Ascending aorta (tissue), 2 donors: ENCODE results near the gene ENO3. TPM values are rescaled to one million over a fixed set of nuclear protein-coding genes. Genes with fewer than 3 reads are reported as not detected.

Experiments used
- DNase-seq, 2 donors: peaks; one replicate each; pipeline ENCODE4 v3.0.0-alpha.2; 2019; ENCODE audit warnings: low spot score in 2 of 2
- H3K27ac ChIP-seq, 2 donors: fragments of 200-600 bp; sonication (generic); one replicate each; pipeline ENCODE4 v1.5.1; 2016 to 2017; ENCODE audit warnings: mild to moderate bottlenecking in 1 of 2
- H3K27me3 ChIP-seq: fragments of 200-600 bp; sonication (generic); one replicate; pipeline ENCODE4 v1.5.1; 2017
- H3K36me3 ChIP-seq, 2 donors: fragments of 200-600 bp; sonication (generic); one replicate each; pipeline ENCODE4 v1.5.1; 2016
- H3K4me1 ChIP-seq, 2 donors: fragments of 200-600 bp; sonication (generic); one replicate each; pipeline ENCODE4 v1.5.1; 2016 to 2017; ENCODE audit warnings: mild to moderate bottlenecking in 1 of 2
- H3K4me3 ChIP-seq, 2 donors: fragments of 200-600 bp; sonication (generic); one replicate each; pipeline ENCODE4 v1.5.1; 2016 to 2017; ENCODE audit warnings: mild to moderate bottlenecking in 1 of 2
- H3K9me3 ChIP-seq, 2 donors: fragments of 200-600 bp; sonication (generic); one replicate each; pipeline ENCODE4 v1.5.1; 2016
- CTCF ChIP-seq, 3 experiments: fragments of 200-600 bp in 2 of 3; fragments of 450-650 bp in 1 of 3; sonication (generic) in 2 of 3; IDR thresholded peaks; one replicate each; pipeline ENCODE4 v1.5.1; 2016 to 2019; ENCODE audit warnings: antibody characterized with exemption in 3 of 3, mild to moderate bottlenecking in 1 of 3, moderate library complexity in 1 of 3
- intact Hi-C: fragments of 100-400 bp; cut with DNase I; formaldehyde crosslinking; loops from one replicate; pipeline ENCODE4 v1.15.1; 2023
- total RNA-seq: library from RNA; depleted of rRNA; stranded (reverse); fragments of >200 nt; gene quantifications from one replicate; pipeline ENCODE4 v1.1.0, GENCODE V29; 2016

ENO3 gene
- total RNA-seq, 1 donor from 2014 or later, result not detected

- no peak for TF ChIP-seq CTCF (IDR thresholded peaks at IDR 0.05)
- H3K27ac ChIP-seq, result peak overlapping the region in 1 of 2 donors; percentile 16
- H3K36me3 ChIP-seq, result peaks cover 34 to 53% of the 10 kb centered on the region in 2 donors
- no peaks in the 10 kb centered on the region for H3K27me3 ChIP-seq
- peaks cover 24 to 46% of the 10 kb centered on the region in 2 donors for H3K4me1 ChIP-seq
- intact Hi-C loops, result loop anchor here (5.0 kb wide), 1 partner anchor 44 kb away; the partner anchor contains the start of gene CAMTA2
- no peaks in the 10 kb centered on the region for H3K9me3 ChIP-seq
- H3K4me3 ChIP-seq, result no peak overlapping the region
- DNase-seq, result no peak
Observed at GRCh38 chr17:4942760-4943508, 8.0 kb upstream of the ENO3 start.

GRCh38 chr17:4944163-4944553, 6.8 kb upstream of the ENO3 start:
- no peak for DNase-seq
- H3K4me1 ChIP-seq, result peaks cover 20 to 37% of the 10 kb centered on the region in 2 donors
- peaks cover 32 to 49% of the 10 kb centered on the region in 2 donors for H3K36me3 ChIP-seq
- intact Hi-C loops, result loop anchor here (5.0 kb wide), 1 partner anchor 43 kb away; the partner anchor contains the start of gene CAMTA2
- no peak for TF ChIP-seq CTCF (IDR thresholded peaks at IDR 0.05)
- no peak overlapping the region for H3K4me3 ChIP-seq
- H3K27me3 ChIP-seq, result no peaks in the 10 kb centered on the region
- H3K9me3 ChIP-seq, result no peaks in the 10 kb centered on the region
- H3K27ac ChIP-seq, result peak overlapping the region; percentile 93 to 97

GRCh38 chr17:4944554-4945175, 6.3 kb upstream of the ENO3 start:
- H3K4me3 ChIP-seq, result peak overlapping the region; percentile 28 to 94

GRCh38 chr17:4945176-4945943, 5.6 kb upstream of the ENO3 start:
- Histone ChIP-seq H3K4me1 (peaks cover 20 to 40% of the 10 kb centered on the region in 2 donors), H3K9me3 (no peaks in the 10 kb centered on the region), H3K27me3 (no peaks in the 10 kb centered on the region), H3K4me3 (peak overlapping the region; percentile 28 to 94), H3K27ac (peak overlapping the region; percentile 93 to 97), H3K36me3 (peaks cover 32 to 49% of the 10 kb centered on the region in 2 donors)
- intact Hi-C loops, result no loop called here
- DNase-seq, result peak; percentile 67 to 94
- TF ChIP-seq CTCF (IDR thresholded peaks at IDR 0.05), result no peak

More at GRCh38 chr17:4944554-4945175, 6.3 kb upstream of the ENO3 start:
- no peaks in the 10 kb centered on the region for H3K9me3 ChIP-seq
- H3K4me1 ChIP-seq, result peaks cover 20 to 37% of the 10 kb centered on the region in 2 donors
- peaks cover 32 to 49% of the 10 kb centered on the region in 2 donors for H3K36me3 ChIP-seq
- TF ChIP-seq CTCF (IDR thresholded peaks at IDR 0.05), result no peak
- H3K27ac ChIP-seq, result peak overlapping the region; percentile 93 to 97
- DNase-seq, result no peak
- no peaks in the 10 kb centered on the region for H3K27me3 ChIP-seq
- intact Hi-C loops, result loop anchor here (5.0 kb wide), 1 partner anchor 43 kb away; the partner anchor contains the start of gene CAMTA2

GRCh38 chr17:4945944-4946280, 5.0 kb upstream of the ENO3 start:
- H3K4me1 ChIP-seq, result peaks cover 18 to 45% of the 10 kb centered on the region in 2 donors
- no peaks in the 10 kb centered on the region for H3K9me3 ChIP-seq
- peaks cover 32 to 49% of the 10 kb centered on the region in 2 donors for H3K36me3 ChIP-seq
- TF ChIP-seq CTCF (IDR thresholded peaks at IDR 0.05), result no peak
- H3K4me3 ChIP-seq, result peak overlapping the region; percentile 28 to 94
- intact Hi-C loops, result no loop called here
- DNase-seq, result no peak
- H3K27me3 ChIP-seq, result no peaks in the 10 kb centered on the region
- peak overlapping the region; percentile 93 to 97 for H3K27ac ChIP-seq
